ENCODE results near the gene TRAF3.

- TF ChIP-seq CTCF (IDR thresholded peaks at IDR 0.05 in 8 of 11, conservative IDR thresholded peaks at IDR 0.05 in 3 of 11) (no peak), POLR2A (IDR thresholded peaks at IDR 0.05) (no peak)
Observed at GRCh38 chr14:102771144-102771543, 6.1 kb upstream of the TRAF3 start.

Measured in spleen (tissue), 7 donors.